Mucosa of stomach (tissue), 1 donor: ENCODE results near the gene TNFAIP8L1.

Experiments
- H3K27me3 ChIP-seq: one replicate; pipeline ENCODE4 v1.7.0; 2013; ENCODE audit warnings: mild to moderate bottlenecking, low read length; ENCODE audit not compliant: control insufficient read depth, insufficient read depth
- H3K36me3 ChIP-seq: one replicate; pipeline ENCODE4 v1.7.0; 2013; ENCODE audit warnings: low read length; ENCODE audit not compliant: control insufficient read depth, insufficient read depth
- H3K4me1 ChIP-seq: one replicate; pipeline ENCODE4 v1.7.0; 2013; ENCODE audit warnings: mild to moderate bottlenecking, low read length; ENCODE audit not compliant: control insufficient read depth, insufficient read depth
- H3K4me3 ChIP-seq: one replicate; pipeline ENCODE4 v1.7.0; 2013; ENCODE audit warnings: low read length
- H3K9ac ChIP-seq: one replicate; pipeline ENCODE4 v1.7.0; 2013; ENCODE audit warnings: mild to moderate bottlenecking, low read length, moderate library complexity
- H3K9me3 ChIP-seq: one replicate; pipeline ENCODE4 v1.7.0; 2013; ENCODE audit warnings: mild to moderate bottlenecking, low read length, moderate library complexity; ENCODE audit not compliant: control insufficient read depth
- donor health status: Pancreatic carcinoma.

The TNFAIP8L1 gene

DNA sequence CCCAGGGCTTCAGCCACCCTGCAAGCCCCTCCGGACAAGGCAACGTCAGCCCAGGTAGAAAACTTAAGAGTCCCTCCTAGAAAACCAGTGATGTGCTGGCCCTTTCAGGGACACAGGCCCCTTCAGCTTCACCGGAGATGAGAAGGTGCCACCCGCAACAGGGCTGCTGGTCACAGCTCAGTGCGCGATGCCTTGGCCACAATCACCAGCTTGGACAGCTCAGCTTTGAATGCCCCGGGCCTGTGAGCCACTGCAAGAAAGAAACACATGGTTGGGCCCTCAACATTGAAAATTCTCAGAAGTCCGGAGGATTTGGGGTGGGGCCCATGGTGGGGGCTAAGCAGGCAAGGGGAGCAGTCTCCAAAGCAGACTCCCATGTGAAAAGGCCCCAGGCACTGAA is 18.5 kb downstream of the TNFAIP8L1 start:
- peaks cover 9% of the 10 kb centered on the region for H3K36me3 ChIP-seq
- H3K4me1 ChIP-seq, result peaks cover 6% of the 10 kb centered on the region
- H3K4me3 ChIP-seq, result no peak overlapping the region
- H3K9ac ChIP-seq, result no peak overlapping the region
- no peaks in the 10 kb centered on the region for H3K9me3 ChIP-seq
- no peaks in the 10 kb centered on the region for H3K27me3 ChIP-seq

GRCh38 chr19:4660181-4660791 is 21.0 kb downstream of the TNFAIP8L1 start:
- peaks cover 12% of the 10 kb centered on the region for H3K36me3 ChIP-seq
- H3K9me3 ChIP-seq, result no peaks in the 10 kb centered on the region
- H3K4me3 ChIP-seq, result no peak overlapping the region
- no peaks in the 10 kb centered on the region for H3K27me3 ChIP-seq
- H3K4me1 ChIP-seq, result peaks cover 6% of the 10 kb centered on the region
- no peak overlapping the region for H3K9ac ChIP-seq

DNA sequence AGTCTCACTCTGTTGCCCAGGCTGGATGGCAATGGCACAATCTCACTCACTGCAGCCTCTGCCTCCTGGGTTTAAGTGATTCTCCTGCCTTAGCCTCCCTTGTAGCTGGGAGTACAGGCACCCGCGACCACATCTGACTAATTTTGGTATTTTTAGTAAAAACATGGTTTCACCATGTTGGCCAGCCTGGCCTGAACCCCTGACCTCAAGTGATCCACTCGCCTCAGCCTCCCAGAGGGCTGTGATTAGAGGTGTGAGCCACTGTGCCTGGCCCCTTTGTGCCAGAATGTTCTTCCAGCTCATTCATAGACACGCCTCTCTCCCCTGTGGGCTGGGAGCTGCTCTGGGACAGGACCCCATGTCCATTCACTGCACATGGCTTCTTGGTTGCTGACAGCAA is 21.7 kb downstream of the TNFAIP8L1 start:
- H3K9ac ChIP-seq, result no peak overlapping the region
- no peaks in the 10 kb centered on the region for H3K9me3 ChIP-seq
- peaks cover 6% of the 10 kb centered on the region for H3K4me1 ChIP-seq
- H3K4me3 ChIP-seq, result no peak overlapping the region
- peaks cover 12% of the 10 kb centered on the region for H3K36me3 ChIP-seq
- H3K27me3 ChIP-seq, result no peaks in the 10 kb centered on the region

DNA sequence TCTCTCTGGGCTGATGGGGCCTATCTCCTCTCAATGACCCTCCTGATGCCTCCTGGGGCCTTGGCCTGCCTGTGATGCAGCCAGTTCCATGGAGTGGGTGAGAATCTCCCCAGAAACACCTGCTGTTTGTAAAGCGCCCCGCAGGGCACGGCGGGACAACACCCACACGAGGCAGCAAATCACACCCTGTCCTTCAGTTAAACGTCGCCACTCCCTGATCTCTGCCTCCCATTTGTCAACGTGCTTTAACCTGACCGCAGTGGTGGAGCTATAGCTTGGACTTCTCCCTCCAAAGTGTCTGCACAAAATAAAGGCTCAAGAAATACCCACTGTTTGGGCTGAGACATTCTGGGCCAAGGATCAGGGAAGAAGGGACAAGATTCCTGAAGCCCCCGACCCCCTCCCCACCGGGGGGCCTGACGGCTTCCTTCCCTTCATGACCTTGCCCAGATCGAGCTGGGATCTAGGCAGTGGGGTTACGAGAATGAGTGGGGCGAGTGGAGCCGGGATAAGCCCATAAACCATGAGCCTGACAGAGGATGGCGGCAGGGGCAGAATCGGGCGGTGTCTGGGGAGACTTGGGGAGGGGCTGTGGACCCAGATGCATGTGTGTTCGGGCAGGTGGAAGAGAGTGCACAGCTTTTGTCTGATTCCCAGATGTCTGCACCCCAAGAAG is 22.8 kb downstream of the TNFAIP8L1 start:
- Histone ChIP-seq H3K36me3 (peaks cover 12% of the 10 kb centered on the region), H3K4me3 (no peak overlapping the region), H3K9me3 (no peaks in the 10 kb centered on the region), H3K27me3 (no peaks in the 10 kb centered on the region), H3K4me1 (peaks cover 6% of the 10 kb centered on the region), H3K9ac (no peak overlapping the region)

DNA sequence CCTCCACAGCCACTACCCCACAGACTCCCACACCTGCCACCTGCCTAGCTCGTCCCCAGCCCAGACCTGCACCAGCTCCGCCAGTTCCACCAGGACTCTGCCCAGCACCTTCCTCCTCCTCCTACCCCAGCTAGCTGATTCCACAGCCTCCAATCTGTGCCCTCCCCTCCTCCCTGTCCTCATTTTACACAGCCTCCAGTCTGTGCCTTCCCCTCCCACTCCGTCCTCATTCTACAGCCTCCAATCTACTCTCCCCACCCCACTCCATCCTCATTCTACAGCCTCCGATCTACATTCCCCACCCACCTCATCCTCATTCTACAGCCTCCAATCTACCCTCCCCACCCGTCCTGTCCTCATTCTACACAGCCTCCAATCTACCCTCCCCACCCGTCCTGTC is 23.5 kb downstream of the TNFAIP8L1 start:
- H3K9me3 ChIP-seq, result no peaks in the 10 kb centered on the region
- no peak overlapping the region for H3K9ac ChIP-seq
- peaks cover 8% of the 10 kb centered on the region for H3K36me3 ChIP-seq

DNA sequence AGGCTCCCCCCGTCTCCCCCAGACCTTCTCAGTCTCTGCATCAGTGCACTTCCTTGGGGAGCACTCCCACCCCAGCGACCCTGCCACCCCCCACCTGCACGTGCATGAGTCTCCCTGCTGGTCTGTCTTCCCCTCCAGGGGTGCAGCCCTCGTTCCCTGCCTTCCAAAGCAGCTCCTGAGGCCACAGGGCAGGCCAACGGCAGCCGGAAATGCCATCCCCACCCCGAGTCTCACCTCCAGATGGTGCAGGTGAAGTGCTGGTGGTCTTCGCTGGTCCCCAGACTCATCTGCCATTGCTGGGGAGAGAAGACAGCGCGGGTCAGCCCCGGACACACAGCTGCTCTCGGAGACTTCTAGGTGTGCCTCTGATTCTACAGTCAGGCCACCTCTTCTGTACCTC is 25.3 kb downstream of the TNFAIP8L1 start:
- H3K36me3 ChIP-seq, result peaks cover 3% of the 10 kb centered on the region
- peaks cover 22% of the 10 kb centered on the region for H3K4me1 ChIP-seq
- no peak overlapping the region for H3K4me3 ChIP-seq
- H3K27me3 ChIP-seq, result no peaks in the 10 kb centered on the region
- H3K9ac ChIP-seq, result no peak overlapping the region
- no peaks in the 10 kb centered on the region for H3K9me3 ChIP-seq

More for the DNA sequence above, 23.5 kb downstream of the TNFAIP8L1 start:
- Histone ChIP-seq H3K4me3 (no peak overlapping the region), H3K27me3 (no peaks in the 10 kb centered on the region), H3K4me1 (peaks cover 6% of the 10 kb centered on the region)

DNA sequence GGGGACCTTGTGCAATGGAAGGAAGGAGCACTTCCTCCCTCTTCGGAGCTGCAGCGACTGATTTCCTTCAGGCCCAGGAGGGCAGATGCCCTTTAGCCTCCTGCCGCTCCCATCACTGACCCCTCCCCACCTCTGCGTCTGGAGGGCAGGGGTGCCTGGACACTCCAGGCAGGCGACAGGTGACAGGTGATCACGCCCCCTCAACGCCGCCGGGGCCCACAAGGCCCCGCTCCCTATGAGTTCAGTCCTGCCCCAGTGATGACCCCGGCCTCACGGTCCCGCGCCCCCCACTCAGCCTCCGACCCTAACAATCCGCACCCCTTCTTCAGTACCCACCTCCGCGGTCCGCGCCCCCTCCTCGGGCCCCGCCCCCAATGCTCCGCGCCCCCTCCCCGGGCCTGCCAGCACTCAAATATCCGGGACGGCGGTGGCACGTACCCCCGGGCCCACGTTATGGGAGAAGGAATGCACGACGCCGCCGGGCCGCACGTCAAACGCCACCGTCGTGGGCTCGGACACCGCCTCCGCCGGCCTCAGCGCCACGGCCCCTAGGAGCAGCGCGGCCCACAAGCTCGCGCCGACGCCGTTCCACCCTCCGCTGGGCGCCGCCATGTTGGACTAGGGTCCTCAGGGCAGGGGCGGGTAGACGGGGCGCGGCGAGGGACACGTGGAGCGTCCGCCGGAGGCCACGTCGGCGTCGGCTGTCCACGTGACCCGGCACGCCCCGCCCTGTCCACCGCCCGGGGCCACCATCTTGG is 30.6 kb downstream of the TNFAIP8L1 start, which contains the start of gene MYDGF:
Gene MYDGF (minus strand): TSS at position 620 of the 758 bp plus-strand sequence. CDS start 8 bp downstream, at position 612.
- H3K4me1 ChIP-seq, result peaks cover 21% of the 10 kb centered on the region
- H3K9ac ChIP-seq, result peak within 1 kb of the TSS; percentile 73
- no peaks in the 10 kb centered on the region for H3K27me3 ChIP-seq
- no peaks in the 10 kb centered on the region for H3K9me3 ChIP-seq
- H3K36me3 ChIP-seq, result no peaks in the 10 kb centered on the region
- peak within 1 kb of the TSS; percentile 60 for H3K4me3 ChIP-seq

GRCh38 chr19:4671185-4671851 is 32.0 kb downstream of the TNFAIP8L1 start:
- Histone ChIP-seq H3K9me3 (no peaks in the 10 kb centered on the region), H3K4me3 (no peak overlapping the region), H3K27me3 (no peaks in the 10 kb centered on the region), H3K9ac (no peak overlapping the region), H3K4me1 (peaks cover 21% of the 10 kb centered on the region), H3K36me3 (no peaks in the 10 kb centered on the region)

- Histone ChIP-seq H3K4me1 (peaks cover 19% of the 10 kb centered on the region), H3K9me3 (no peaks in the 10 kb centered on the region), H3K27me3 (no peaks in the 10 kb centered on the region), H3K4me3 (no peak overlapping the region), H3K36me3 (no peaks in the 10 kb centered on the region), H3K9ac (no peak overlapping the region)
Observed at GRCh38 chr19:4673216-4673615, 33.9 kb downstream of the TNFAIP8L1 start.

DNA sequence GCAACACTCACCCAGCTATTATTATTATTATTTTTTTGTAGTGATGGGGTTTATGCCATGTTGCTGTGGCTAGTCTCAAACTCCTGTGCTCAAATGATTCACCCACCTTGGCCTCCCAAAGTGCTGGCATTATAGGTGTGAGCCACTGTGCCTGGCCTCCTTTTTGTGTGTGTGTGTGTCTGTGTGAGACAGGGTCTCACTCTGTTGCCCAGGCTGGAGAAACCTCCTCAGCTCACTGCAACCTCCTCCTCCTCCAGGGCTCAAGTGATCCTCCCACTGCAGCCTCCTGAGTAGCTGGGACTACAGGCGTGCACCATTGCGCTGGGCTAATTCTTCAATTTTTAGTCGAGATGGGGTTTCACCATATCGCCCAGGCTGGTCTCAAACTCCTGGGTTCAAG is 34.4 kb downstream of the TNFAIP8L1 start:
- H3K36me3 ChIP-seq, result no peaks in the 10 kb centered on the region
- no peak overlapping the region for H3K9ac ChIP-seq
- peaks cover 14% of the 10 kb centered on the region for H3K4me1 ChIP-seq
- H3K9me3 ChIP-seq, result no peaks in the 10 kb centered on the region
- no peaks in the 10 kb centered on the region for H3K27me3 ChIP-seq
- no peak overlapping the region for H3K4me3 ChIP-seq

DNA sequence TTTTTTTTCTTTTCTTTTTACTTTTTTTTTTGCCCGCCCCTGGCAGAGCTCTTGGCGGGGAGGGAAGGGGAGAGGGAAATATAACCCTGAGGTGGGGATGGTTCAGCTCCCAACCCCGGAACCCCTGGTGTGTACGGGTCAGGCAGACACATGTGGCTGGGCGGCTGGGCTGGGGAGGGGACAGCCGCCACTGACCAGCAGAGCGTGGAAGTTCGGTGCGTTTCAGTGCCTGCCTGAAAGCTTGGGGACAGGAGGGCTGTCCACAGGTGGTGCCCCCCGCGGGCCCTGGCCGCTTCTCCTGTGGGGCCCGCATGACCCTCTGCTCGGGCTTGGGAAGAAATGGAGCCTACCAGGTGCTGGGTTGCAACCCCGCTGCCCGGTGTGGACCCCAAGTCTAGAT is 36.0 kb downstream of the TNFAIP8L1 start:
- no peaks in the 10 kb centered on the region for H3K36me3 ChIP-seq
- H3K27me3 ChIP-seq, result no peaks in the 10 kb centered on the region
- no peaks in the 10 kb centered on the region for H3K9me3 ChIP-seq
- H3K9ac ChIP-seq, result no peak overlapping the region
- H3K4me1 ChIP-seq, result peaks cover 5% of the 10 kb centered on the region
- H3K4me3 ChIP-seq, result no peak overlapping the region
